Stimulated activated naive CD4-positive, alpha-beta T cell (primary cell): Measurements from ENCODE around the gene TKTL1.
"Not testable (repeated sequence)": the region's sequence is repeated elsewhere in the genome, so short reads cannot be mapped to it uniquely, and the experiment has no call there.

Experiments
- DNase-seq, 6 experiments: peaks; one replicate each; lab custom pipeline; 2025; lab: John Stamatoyannopoulos, UW

Gene TKTL1

DNA sequence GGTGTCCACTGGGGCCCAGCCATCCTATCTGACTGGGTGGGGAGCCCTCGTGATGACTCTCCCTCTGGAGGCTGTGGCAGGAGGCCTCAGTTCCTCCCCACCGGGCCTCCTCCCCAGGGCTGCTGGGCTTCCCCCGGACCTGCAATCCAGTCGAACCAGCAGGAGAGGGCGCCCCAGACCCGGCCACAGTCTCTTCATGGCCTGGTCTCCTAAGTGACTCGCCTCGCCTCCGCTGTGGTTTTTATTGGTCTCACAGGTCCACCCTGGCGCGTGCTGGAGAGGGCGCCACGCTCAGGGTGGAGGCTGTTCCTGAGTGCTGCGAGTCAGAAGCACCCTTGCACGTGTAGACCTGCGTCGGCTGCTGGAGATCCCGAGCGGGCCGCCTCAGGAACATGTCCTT is 48.0 kb downstream of the TKTL1 start:
- DNase-seq, result not testable (repeated sequence)

DNA sequence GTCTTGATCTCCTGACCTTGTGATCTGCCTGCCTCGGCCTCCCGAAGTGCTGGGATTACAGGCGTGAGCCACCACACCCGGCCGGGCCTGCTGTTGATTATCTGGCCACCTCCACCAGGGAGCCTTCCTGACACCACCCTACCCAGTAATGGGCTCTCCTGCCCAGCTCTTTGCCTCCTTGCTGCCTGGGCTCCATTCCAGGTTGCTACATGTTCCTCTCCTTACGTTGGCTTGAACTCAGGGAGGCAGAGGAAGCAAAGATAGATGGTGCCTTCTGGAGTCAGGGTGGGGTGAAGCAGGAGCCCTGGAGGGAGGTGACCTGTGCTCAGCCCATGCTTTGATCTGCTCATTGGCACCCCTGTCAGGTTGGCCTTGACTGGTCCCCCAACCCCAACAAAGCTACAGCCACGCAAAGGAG is 52.5 kb downstream of the TKTL1 start:
- DNase-seq, result no peak

DNA sequence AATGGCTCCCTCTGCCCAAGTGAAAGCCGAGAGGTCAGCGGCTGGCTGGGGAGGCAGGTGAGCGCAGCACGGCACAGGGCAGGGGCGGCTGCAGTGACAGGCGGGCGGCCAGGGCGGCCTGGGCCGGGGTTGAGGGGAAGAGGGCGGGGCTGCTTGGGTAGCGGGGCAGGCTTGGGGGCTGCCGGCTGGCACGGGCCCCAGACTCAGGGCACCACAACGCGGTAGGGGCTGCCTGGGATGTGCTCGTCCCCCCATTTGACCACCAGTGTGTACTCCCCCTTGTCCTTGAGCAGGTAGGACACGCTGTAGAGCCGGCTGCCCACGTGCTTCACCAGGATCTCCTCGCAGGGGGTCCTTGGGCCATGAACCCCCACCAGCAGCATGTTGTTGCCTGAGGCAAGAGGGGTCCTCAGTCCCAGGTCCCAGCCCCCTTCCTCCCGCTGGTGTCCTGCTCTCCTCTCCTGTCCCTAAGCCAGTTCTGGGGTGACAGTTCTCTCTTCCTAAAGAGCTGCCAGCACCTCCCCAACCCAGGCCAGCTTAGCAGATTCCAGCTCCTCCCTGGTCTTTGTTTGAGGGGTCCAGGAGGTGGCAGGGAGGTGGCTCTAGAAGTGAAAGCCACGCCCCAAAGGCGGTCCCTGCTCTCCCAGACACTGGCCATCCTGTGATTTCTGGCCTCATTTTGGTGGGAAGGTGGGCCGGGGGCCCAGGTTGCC is 53.2 kb downstream of the TKTL1 start:
- DNase-seq, result no peak

DNA sequence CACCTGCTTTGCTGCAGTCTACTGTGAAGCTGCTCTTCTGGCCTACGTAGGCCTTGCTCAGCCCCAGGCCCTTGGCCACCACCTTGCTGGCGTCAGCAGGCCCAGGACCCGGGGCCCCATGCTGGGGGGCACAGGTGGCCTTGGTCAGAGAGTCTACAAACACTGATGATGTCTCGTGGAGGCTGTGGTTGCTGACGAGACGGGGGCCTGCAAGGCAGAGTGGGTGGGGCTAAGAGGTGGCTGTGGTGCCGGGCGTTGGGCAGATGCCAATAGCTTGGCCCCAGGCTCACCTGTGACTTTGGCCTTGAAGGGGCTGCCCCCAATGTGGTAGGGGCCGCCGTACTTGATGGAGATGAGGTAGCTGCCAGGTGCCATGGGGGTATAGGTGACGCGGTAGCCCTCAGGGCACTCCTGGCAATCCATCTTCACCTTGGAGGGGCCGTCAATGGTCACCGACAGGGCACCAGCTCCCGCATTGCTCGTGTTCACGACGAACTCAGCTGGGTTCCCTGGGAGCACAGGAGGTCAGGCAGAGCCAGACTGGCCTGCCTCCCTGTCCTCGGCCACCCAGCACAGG is 53.9 kb downstream of the TKTL1 start:
- DNase-seq, result no peak

DNA sequence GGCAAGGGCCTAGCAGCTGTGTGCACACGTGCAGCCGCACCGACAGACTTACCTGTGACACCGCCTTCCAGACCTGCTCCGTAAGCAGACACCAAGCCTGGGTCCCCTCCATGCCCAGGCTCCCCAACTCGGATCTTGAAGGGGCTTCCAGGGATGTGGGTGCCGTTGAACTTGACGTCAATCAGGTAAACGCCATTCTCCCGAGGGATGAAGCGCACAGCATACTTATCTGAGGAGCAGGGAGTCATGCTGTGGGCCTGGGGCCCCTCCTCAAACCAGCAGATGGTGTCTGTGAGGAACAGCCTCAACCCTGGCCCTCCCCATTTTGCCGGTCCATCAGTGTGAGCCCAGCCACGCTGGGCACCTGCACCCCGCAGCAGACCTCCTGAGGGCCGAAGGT is 54.4 kb downstream of the TKTL1 start:
- no peak for DNase-seq

DNA sequence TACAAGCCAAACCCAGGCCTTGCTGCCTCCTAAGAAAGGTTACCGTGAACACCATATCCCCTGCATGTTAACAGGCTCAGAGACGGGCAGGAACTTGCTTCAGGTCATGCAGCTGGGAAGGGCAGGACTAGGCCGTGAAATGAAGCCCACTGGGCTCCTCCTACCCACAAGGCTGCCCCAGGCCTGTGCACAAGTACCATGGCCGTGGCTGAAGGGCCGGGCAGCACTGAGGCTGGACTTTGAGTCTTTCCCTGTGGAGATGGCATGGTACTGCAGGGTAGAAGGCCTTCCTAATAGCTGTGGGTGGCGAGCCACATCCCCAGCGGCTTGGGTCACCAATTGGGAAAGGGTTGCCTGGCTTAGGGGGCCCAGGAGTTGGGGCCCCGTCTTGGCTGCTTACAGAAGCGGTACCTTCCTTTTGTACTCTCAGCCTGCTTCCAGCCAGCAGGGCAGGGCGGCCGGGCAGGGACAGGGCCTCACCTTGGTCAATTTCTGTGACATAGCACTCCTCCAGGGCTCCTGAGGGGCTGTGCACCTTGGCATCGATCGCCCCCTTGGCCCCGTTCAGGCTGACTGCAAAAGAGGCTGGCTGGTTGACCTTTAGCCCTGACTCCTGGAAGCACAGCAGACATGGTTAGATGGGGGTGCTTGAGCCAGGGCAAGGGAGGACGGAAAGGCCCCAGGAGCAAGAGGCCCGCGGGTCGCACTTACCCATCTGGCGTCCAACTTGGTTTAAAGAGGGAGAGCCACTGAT is 55.0 kb downstream of the TKTL1 start:
- DNase-seq, result no peak

DNA sequence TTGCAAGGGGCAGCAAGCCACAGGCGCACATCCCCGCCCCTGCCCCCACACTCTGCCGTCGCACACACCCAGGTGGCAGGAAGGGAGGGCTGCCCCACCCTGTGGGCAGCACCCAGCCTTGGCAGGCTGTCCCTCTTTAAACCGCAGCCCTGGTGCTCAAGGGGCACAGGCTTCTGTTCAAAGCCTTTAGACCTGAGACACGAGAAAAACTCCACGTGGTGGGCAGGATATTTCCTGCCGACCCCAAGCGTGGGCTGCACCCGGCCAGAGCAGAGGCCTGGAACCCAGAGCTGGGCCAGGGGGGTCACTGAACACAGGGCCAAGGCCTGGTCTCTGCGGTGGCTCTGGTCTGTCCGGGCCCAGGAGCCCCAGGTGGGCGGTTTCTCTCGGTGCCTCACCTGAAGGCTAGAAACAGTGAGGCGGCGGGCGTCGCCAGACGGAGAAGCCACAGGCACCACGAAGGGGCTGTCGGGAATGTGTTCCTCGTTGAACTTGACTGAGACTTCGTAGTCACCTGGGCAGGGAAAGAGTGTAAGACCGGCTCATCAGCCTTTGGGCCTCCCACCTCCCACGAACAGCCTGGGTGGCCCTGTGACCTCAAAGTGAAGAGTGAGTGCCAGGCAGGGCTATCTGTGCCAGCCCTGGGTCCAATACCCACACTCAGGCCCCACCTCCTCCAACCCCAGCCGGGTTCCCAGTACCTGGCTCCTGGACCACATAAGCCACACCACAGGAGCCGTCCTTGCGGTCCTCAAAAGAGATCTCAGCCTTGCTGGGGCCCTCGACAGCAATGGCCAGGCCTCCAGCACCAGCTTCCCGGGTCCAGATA is 55.8 kb downstream of the TKTL1 start:
- DNase-seq, result peak in 3 of 6 experiments; percentile 13 to 33 (median 17)

DNA sequence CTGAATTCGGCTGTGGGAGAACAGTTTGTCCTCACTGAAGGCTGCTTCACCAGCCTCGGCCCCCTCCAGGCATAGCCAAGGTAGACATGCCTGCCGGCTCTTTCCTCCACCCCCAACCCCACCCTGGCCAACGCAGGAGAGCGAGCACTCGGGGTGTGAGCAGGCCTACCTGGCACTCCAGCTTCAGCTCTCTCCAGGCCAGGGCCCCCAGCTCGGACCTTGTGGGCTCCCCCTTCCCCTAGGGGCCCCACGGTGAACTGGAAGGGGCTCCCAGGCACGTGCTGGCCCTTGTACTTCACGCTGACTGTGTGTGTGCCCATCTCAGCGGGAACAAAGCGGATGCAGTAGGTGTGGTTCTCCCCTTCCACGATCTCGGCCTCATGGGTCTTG is 56.4 kb downstream of the TKTL1 start:
- no peak for DNase-seq

DNA sequence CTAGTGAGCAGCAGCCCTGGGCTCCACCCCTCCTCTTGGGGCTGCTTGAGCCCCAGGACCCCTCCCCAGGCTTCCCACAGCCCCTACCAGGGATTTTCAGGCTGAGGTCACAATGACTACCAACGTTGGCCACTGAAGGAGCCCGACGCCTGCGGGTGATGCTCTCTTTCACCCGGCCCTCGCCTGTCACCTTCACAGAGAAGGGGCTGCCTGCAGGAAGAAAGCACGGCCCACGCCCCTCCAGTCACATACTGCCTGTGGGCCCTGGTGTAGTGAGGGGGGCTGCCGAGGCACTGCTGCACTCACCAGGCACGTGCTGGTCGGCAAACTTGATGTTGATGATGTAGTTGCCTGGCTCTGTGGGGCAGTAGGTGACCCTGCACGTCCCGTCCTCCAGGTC is 56.9 kb downstream of the TKTL1 start:
- no peak for DNase-seq

DNA sequence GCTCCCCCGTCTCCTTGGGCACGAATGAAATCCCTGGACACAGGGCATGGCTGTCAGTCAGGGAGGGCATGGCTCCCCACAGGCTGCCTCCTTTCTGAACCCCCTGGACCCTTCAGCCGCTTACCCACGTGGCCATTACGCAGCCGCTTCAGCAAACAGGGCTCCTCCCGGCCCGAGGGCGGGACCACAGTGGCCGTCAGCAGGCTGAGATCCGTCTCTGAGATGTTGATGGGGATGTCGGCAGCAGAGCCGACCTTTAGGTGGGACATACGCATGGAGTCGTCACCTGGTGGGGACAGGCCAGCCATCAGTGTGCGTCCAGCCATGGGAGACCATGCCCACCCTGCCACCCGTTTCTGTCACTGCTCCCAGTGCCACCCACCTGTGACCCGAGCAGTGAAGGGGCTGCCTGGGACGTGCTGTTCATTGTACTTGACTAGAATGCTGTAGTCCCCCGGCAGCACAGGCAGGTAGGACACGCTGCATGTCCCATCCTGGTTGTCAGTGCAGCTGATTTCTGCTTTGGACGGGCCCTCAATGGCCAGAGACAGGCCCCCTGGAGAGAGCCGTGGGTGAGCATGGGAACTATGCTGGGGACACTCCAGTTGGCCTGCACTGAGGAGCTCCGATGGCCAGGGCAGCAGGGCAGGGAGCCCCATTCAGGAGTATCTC is 57.7 kb downstream of the TKTL1 start:
- DNase-seq, result no peak

DNA sequence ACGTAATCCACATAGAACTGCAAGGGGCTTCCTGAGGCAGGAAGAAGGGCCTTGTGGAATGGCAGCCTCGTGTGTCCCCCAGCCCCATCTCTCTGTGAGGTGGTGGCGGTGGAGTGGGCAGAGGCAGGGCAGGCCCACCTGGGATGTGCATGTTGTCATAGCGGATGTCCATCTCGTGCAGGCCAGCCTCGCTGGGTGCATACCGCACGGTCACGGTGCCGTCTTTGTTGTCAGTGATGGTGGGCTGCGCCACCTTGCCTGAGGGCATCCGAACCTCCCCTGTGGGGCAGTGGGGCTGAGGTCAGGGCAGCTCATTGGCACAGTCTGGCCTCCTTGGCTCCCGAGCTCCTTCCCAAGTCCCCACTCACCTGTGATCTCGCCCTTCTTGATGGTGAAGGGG is 58.4 kb downstream of the TKTL1 start:
- DNase-seq, result no peak

DNA sequence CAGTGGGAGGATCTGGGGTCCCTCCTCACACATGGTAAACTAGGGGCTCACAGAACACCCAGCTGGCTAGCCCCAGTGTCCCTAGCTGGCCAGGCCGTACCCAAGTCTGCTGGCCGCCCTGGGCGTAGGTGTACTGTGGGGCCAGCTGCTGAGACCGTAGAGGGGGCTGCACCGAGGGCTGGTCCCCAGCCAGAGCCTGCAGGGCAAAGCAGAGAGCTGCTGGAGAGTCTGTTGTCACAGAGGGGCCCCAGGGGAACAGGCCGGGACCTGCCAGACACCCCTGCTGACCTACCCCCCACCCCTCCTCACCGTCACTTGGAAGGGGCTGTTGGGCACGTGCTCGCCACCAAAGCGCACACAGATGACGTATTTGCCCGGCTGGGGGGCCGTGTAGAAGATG is 58.9 kb downstream of the TKTL1 start:
- DNase-seq, result no peak

DNA sequence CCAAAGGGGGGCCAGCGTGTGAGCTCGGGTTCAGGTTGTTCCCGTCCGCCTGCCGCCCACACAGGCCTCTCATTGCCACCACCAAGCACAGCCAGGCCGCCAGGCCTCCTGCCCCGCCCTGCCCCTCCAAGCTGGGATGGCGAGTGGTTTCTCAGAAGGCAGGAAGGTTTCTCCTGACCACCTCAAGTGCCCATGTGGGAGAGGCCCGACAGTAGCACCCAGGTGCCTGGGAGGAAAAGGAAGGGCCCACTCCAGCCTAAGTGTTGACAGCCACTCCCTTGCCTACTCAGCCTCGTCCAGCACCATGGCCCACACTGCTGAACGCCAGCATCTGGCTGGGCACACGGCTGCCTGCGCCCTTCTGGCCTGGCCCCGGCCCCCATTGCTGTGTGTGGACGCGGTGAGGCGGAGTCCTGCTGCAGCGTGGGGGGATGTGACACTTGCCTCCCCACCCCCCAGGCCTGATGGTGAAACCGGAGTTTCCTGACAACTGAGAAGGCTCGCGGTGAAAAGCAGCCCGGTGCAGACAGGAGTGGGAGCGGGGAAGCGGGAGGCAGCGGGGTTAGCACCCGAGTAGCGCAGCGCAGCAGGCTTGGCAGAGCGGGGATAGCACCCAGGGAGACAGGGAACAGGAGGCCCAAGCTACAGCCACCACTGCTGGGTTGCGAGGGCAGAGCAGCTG is 59.6 kb downstream of the TKTL1 start:
- DNase-seq, result no peak

DNA sequence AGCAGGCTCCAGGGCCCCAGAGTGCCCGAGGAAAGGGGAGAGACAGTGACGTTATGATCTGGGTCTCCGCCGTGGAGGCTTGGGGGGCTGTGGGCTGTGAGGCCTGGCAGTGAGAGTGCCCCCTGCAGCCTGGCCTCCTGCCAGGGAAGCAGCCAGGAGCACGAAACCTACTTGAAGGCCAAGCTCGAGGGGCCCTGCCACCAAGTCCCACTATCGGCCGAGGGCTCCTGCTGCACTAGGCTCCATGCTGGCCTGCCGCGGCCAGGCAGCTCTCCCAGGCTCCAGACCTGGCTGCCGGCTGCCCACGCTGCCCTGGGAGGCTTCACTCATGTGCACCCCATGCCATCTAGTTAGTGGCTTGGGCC is 60.2 kb downstream of the TKTL1 start:
- no peak for DNase-seq

DNA sequence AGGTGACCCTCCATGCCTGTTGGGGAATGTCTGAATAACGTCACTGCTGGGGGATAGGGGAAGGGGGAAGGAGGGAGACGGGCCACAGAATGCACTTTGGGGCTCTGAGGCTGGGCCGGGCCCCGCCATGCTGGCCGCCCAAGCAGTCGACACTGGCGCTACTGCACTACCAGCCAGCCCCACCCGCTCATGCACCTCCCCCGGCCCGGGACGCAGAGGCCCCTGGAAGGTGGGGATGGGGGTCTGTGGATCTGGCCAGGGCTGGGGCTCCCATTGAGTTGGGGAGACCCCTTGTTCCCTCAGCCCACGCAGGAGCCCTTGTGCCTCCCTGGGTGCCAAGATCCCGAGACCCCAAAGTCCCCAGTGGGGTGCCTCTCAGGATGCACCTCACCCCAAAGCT is 61.0 kb downstream of the TKTL1 start:
- DNase-seq, result no peak

DNA sequence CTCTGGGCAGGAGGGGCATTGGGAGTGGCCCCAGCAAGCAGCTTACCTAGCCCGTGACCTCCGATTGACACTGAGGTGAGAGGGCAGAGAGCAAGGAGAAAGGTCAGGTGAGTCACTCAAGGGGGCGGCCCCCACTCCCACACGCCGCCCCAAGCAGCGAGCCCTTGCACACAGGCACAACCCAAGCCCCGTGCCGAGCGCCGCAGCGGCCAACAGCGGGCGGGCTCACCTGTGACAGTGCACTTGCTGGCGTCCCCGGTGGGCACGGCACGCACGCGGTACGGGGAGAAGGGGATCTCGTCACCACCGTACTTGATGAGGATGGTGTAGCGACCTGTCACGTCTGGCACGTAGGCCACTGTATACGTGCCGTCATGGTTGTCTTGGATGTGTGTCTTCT is 61.6 kb downstream of the TKTL1 start:
- DNase-seq, result no peak

DNA sequence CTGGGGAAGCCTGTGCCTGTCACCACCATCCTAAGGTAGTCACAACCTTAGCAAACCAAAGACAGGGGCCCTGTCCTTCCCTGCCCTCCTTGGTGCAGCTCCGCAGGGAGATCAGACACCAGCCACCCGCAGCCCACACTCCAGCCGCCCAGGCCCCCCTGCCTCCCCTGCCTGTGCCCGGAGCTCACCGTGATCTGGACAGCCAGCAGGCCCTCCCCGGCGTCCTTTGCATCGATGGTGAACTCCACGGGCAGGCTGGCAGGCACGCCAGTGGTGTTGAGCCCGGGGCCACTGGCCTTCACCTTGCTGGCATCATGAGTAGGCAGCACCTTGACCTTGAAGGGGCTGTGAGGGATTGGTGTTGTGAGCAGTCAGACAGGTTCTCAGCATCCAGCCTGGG is 62.4 kb downstream of the TKTL1 start:
- DNase-seq, result no peak

DNA sequence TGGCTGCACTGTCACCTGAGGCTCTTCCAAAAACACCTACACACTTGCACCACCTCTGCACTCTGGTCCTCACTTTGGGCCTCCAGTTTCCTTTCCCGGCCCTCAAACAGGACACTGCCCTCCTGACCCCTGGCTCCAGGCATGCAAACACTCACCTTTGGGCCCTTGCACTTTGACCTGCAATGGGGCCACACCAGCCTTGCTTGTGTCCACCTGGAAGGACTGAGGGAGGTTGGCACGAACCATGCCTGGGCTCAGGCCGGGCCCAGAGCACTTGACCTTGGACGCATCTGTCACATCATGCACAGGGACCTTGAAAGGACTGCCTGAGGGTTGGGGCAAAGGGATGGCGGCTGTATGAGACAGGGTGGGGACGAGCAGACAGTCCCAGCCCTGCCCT is 63.2 kb downstream of the TKTL1 start:
- DNase-seq, result no peak

DNA sequence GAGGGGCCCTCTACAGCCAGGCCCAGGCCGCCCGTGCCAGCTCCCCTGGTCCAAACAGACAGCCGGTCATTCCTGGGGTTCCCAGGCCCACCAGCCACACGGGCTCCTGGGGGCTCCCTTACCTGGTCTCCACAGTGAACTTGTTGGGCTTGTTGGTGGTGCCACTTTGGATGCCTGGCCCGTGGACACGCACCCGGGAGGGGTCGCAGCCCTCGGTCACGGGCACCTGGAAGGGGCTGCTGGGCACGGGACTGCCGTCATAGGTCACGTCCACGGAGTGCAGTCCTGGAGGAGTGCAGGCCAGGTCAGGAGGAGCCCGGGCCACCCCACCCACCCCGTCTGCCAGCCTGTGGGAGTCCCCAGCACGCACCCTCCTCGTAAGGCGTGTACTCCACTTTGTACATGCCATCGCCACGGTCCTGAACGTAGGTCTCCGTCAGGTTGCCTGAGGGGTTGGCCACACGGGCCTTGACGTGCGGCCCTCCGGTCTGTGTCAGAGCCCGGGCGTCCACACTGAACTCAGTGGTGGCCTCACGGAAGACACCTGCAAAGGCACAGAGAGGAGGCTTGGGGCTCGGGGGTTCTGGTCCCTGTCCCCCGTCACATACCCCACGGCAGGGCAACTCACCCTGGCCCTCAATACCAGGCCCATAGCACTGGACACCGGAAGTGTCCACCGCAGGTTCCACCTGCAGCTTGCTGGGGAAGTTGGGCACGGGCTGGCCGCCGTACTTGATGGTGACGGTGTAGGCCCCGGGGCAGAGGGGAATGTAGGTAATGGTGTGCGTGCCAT is 64.0 kb downstream of the TKTL1 start:
- no peak for DNase-seq

DNA sequence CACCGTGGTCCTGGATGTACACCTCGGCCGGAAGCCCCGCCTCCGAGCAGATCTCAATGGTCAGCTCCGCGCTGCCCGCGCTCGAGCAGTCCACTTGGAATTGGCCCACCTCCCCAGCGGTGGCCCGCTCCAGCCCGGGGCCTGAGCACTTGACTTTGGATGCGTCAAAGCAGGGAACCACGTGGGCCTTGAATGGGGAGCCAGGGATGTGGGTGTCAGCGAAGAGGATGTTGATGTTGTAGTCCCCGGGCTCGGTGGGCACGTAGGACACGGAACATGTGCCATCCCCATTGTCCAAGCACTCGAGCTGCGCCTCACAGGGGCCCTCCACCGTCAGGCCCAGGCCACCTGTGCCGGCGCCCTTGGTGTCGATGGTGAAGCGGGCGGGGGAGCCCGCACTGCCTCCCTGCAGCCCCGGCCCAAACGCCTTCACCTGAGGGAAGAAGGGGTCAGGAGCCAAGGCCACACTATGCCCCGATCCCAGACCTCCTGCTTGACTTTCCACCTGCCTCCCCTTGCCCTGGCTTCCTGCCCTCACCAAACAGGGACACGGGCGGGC is 64.6 kb downstream of the TKTL1 start:
- DNase-seq, result no peak
